Measurements from ENCODE around the gene TIRAP. TPM values are rescaled to one million over a fixed set of nuclear protein-coding genes. Genes with fewer than 3 reads are reported as not detected.

TIRAP gene, protein sequence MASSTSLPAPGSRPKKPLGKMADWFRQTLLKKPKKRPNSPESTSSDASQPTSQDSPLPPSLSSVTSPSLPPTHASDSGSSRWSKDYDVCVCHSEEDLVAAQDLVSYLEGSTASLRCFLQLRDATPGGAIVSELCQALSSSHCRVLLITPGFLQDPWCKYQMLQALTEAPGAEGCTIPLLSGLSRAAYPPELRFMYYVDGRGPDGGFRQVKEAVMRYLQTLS
- 4.7 and 5.0 TPM in 2 replicates for total RNA-seq

DNA sequence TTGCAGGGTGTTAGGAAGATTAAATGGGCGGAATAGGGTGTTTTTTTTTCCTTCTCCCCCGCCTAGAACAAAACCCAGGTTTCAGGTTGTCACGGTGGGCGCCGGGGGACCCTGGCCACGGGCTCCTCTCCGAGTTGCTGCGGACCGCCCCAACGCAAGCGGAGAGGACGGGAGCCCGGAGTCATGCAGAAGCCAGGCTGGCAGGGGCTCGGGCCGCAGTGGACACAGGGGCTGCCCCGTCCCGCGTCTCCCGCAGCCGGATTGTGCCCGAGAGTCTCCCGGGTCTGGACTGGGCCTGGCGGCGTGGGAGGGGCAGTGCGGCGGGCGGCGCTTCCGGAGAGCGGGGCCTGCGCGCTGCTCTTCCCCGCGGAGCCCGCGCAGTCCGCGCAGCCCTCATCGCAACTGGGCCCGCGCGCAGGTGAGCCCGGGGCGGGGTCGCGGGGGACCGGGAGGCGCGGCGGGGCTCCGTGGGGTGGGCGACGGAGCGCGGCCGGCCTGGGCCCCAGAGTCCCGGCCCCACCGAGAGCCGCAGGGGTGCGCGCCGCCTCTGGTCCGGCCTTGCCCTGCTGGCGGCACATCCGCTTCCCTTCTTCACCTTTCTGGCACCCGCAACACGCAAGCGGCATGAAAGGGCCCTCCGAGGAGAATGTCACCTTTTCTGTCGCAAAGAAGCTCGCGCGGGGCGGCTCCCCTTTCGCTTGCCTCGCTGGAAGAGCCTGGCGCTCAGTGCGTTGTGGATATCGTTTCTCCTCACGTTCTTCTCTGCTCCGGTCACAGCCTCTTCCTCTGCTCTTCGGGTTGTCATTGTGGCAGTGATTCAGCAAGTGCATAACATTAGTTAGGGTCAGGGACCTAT lies at the start of gene TIRAP:
TIRAP (plus strand) TSS at position 358 of the 856 bp plus-strand sequence. CDS start 7,802 bp downstream, outside the sequence.

DNA sequence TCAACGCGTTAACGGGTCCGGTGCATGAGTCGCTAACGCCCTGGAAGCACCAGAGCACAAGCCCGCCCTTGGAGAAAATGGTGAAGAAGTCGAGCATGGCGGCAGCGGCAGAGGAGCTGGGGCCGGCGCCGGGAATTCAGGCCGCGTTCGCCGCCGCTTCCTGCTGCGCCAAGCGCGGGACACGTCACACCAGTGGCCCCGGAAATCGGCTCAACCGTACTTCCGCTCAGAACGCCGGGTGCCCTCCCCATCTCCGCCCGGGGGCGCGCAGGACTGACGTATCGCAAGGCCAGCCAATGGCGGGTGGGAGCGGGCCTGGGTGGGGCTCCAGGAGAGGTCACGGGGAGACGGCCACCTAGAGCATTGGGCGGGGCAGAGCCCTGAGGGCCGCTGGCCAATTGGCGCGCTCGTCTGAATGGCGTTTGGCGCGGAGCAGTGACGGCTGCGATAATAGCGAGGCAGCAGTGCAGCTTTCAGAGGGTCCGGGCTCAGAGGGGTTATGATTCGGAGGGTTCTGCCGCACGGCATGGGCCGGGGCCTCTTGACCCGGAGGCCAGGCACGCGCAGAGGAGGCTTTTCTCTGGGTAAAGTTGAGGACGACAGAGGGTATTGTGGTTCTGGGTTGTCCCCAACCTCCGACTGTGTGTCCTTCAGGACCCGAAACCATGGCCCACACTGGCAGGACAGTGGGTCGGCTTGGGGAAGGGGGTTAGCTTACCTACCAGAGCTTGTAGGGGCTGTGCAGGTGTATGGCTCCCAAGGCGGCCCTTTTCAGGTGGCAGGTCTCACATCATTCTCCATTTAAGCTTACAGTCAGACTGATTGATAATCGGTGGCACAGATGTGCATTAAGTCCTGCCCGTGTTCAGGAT lies 13.9 kb upstream of the TIRAP start, which contains the start of the genes FOXRED1 and SRPRA:
FOXRED1 (plus strand) TSS at position 447 of the 872 bp plus-strand sequence; CDS start at position 500, 53 bp downstream.
SRPRA (minus strand) TSS at position 188 of the 872 bp plus-strand sequence; CDS start at position 97, 91 bp downstream.

DNA sequence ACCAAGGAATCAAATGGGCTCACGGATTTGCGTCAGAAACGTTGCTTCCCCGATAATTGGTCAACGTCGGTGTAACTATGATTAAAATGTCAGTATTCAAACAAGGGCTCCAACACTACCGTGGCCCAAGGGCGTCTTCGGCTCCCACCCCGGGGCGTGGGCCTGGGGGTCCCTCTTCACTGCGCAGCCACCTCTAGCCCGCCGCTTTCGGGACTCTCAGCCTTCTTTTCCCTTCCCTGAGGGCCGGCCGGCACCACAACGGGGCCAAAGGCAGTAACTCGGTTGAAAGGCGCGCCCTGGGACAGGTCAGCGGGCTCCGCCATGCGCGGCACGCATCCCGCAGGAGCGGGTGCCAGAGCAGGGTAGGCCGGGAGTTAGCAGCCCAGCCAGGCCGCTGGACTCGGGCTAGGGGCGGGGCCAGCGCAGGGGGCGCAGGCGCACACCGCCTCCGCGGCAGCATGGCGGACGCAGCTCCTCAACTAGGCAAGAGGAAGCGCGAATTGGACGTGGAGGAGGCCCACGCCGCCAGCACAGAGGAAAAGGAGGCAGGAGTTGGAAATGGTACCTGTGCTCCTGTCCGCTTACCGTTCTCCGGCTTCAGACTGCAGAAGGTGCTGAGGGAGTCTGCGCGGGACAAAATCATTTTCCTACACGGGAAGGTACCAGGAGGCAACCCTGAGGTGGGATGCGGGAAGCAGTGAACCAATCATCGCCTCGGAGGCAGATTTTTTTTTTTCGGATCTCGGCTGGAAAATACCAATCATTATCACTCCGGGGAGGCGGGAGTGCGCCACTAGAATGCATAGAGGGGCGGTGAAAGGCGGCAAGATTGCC lies 20.9 kb downstream of the TIRAP start, which contains the start of gene DCPS:
DCPS (plus strand) TSS at position 438 of the 834 bp plus-strand sequence; CDS start at position 459, 21 bp downstream.

Other genes starting within 250 kb of the TIRAP start
- 7.9 and 19.8 TPM in 2 replicates for gene CDON, start 220.2 kb upstream of the TIRAP start, total RNA-seq
- gene RPUSD4, start 71.4 kb upstream of the TIRAP start, total RNA-seq, result 35.3 and 35.6 TPM in 2 replicates
- 24.3 and 26.3 TPM in 2 replicates for gene FAM118B, start 71.3 kb upstream of the TIRAP start, total RNA-seq
- gene SRPRA, start 14.2 kb upstream of the TIRAP start, total RNA-seq, result 61.0 and 67.5 TPM in 2 replicates
- gene FOXRED1, start 13.9 kb upstream of the TIRAP start, total RNA-seq, result 5.0 and 17.9 TPM in 2 replicates
- gene DCPS, start 21.0 kb downstream of the TIRAP start, total RNA-seq, result 17.2 and 22.0 TPM in 2 replicates
- gene ST3GAL4, start 72.6 kb downstream of the TIRAP start, total RNA-seq, result 39.7 and 51.8 TPM in 2 replicates

Measured in smooth muscle cell of trachea (primary cell).